Caco-2 (cell line): ENCODE results near the gene RALGAPB. TPM values are rescaled to one million over a fixed set of nuclear protein-coding genes. Genes with fewer than 3 reads are reported as not detected.
"Not testable (repeated sequence)": the region's sequence is repeated elsewhere in the genome, so short reads cannot be mapped to it uniquely, and the experiment has no call there.

Experiments
- BruUV-seq: library from RNA; stranded (reverse); fragments of 400-500 nt; replicated peaks from 2 replicates; lab custom pipeline; 2021; lab: Mats Ljungman, UMichigan
- CTCF ChIA-PET: fragments of 300-600 bp; sonication (Branson Sonifier 250); formaldehyde crosslinking; loops from one replicate; lab custom pipeline; 2022; ENCODE audit warnings: antibody characterized with exemption; lab: Charles Lee
- POLR2A ChIA-PET: fragments of 300-600 bp; sonication (Branson Sonifier 250); formaldehyde crosslinking; loops from one replicate; lab custom pipeline; 2022; ENCODE audit warnings: antibody characterized with exemption; lab: Charles Lee
- DNase-seq, 2 experiments: peaks; one replicate each; pipeline versions ENCODE4 v3.0.0 to v3.0.0-alpha.2; 2020 to 2022
- H3K27me3 ChIP-seq: replicated peaks from 2 replicates; pipeline ENCODE4 v1.6.0; 2011; ENCODE audit warnings: low read length; ENCODE audit not compliant: control insufficient read depth, insufficient read depth
- H3K36me3 ChIP-seq: 2 replicates; pipeline ENCODE4 v1.5.1; 2011; ENCODE audit warnings: low read length; ENCODE audit not compliant: control insufficient read depth, insufficient read depth
- H3K4me1 ChIP-seq: fragments of 250-450 bp; sonication (Bioruptor Pico); 2 replicates; pipeline ENCODE4 v1.5.1; 2020; ENCODE audit warnings: mild to moderate bottlenecking
- H3K4me3 ChIP-seq: 2 replicates; pipeline ENCODE4 v1.5.1; 2011; ENCODE audit warnings: low read depth, mild to moderate bottlenecking, control low read depth, low read length
- H3K9me3 ChIP-seq: fragments of 250-450 bp; sonication (Bioruptor Pico); 2 replicates; pipeline ENCODE4 v1.5.1; 2020; ENCODE audit warnings: mild to moderate bottlenecking, moderate library complexity
- H3K27ac Mint-ChIP-seq: one replicate; pipeline ENCODE4 v1.8.0; 2022; ENCODE audit warnings: mixed read lengths; ENCODE audit not compliant: unreplicated experiment
- H3K27me3 Mint-ChIP-seq: one replicate; pipeline ENCODE4 v1.8.0; 2022; ENCODE audit warnings: mixed read lengths; ENCODE audit not compliant: insufficient read depth, unreplicated experiment
- H3K36me3 Mint-ChIP-seq: one replicate; pipeline ENCODE4 v1.8.0; 2022; ENCODE audit warnings: mild to moderate bottlenecking, mixed read lengths; ENCODE audit not compliant: insufficient read depth, unreplicated experiment
- H3K4me1 Mint-ChIP-seq: one replicate; pipeline ENCODE4 v1.8.0; 2022; ENCODE audit warnings: low read depth, mixed read lengths; ENCODE audit not compliant: unreplicated experiment
- H3K4me3 Mint-ChIP-seq: one replicate; pipeline ENCODE4 v1.8.0; 2022; ENCODE audit warnings: mild to moderate bottlenecking, moderate library complexity, mixed read lengths; ENCODE audit not compliant: unreplicated experiment
- H3K9me3 Mint-ChIP-seq: one replicate; pipeline ENCODE4 v1.8.0; 2022; ENCODE audit warnings: mixed read lengths; ENCODE audit not compliant: unreplicated experiment
- intact Hi-C: fragments of 100-400 bp; cut with micrococcal nuclease; formaldehyde crosslinking; loops from one replicate; pipeline ENCODE4 v1.10.0; 2022; ENCODE audit not compliant: unreplicated experiment
- total RNA-seq: library from RNA; stranded (reverse); gene quantifications from 2 replicates; pipeline ENCODE4 v1.2.3, GENCODE V29; 2022
- TF ChIP-seq, protein P1 (sequence below), 2 experiments: fragments of 200-600 bp in 1 of 2; IDR thresholded peaks; 1 replicate in 1 of 2; 2 replicates in 1 of 2; pipeline versions ENCODE4 v1.5.1 to v1.8.0; 2011 to 2022; ENCODE audit warnings: antibody characterized with exemption in 1 of 2, control low read depth in 1 of 2, inconsistent platforms in 1 of 2, low read depth in 1 of 2, low read length in 1 of 2, mild to moderate bottlenecking in 1 of 2, moderate library complexity in 1 of 2; ENCODE audit not compliant: insufficient read depth in 1 of 2, severe bottlenecking in 1 of 2, unreplicated experiment in 1 of 2

Gene RALGAPB
- total RNA-seq, 1 experiment from 2014 or later: 69.1 TPM

- no peaks in the 10 kb centered on the region for H3K4me1 Mint-ChIP-seq
- H3K36me3 Mint-ChIP-seq: peaks cover 14% of the 10 kb centered on the region
- CTCF ChIA-PET: interaction anchor here (0.6 to 2.5 kb wide), 4 partner anchors 18 to 1908 kb away, joined by 3 to 15 read pairs (median 8); partner anchors contain the start of gene RALGAPB
Measured at GRCh38 chr20:38454556-38455473, 17.8 kb upstream of the RALGAPB start.

DNA sequence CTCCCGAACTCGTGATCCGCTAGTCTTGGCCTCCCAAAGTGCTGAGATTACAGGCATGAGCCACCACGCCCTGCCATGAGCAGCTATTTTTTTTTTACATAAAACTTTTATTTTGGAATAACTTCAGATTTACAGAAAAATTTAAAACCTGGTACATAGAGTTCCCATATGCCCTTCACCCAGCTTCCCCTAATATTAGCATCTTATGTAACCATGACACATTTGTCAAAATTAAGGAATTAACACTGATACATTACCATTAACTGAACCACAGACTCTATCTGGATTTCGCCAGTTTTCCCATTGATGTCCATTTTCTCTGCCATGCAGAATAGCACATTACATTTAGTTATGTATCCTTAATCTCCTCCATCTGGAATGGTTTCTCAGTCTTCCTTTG, 14.3 kb upstream of the RALGAPB start:
- DNase-seq: peak in 1 of 2 experiments; percentile 20
- Mint-ChIP-seq H3K9me3 (no peaks in the 10 kb centered on the region), H3K27ac (no peak overlapping the region), H3K4me3 (no peak overlapping the region), H3K36me3 (no peaks in the 10 kb centered on the region), H3K4me1 (peaks cover 9% of the 10 kb centered on the region), H3K27me3 (peaks cover 4% of the 10 kb centered on the region)
- intact Hi-C loops: no loop called here
- H3K4me1 ChIP-seq: peaks cover 6% of the 10 kb centered on the region
- BruUV-seq: no TSS peak
- H3K4me3 ChIP-seq: no peak overlapping the region
- no peaks in the 10 kb centered on the region for H3K27me3 ChIP-seq
- TF ChIP-seq, protein P1, sequence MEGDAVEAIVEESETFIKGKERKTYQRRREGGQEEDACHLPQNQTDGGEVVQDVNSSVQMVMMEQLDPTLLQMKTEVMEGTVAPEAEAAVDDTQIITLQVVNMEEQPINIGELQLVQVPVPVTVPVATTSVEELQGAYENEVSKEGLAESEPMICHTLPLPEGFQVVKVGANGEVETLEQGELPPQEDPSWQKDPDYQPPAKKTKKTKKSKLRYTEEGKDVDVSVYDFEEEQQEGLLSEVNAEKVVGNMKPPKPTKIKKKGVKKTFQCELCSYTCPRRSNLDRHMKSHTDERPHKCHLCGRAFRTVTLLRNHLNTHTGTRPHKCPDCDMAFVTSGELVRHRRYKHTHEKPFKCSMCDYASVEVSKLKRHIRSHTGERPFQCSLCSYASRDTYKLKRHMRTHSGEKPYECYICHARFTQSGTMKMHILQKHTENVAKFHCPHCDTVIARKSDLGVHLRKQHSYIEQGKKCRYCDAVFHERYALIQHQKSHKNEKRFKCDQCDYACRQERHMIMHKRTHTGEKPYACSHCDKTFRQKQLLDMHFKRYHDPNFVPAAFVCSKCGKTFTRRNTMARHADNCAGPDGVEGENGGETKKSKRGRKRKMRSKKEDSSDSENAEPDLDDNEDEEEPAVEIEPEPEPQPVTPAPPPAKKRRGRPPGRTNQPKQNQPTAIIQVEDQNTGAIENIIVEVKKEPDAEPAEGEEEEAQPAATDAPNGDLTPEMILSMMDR (IDR thresholded peaks at IDR 0.05; ENCODE audit: insufficient read depth in 1 of 2, low read depth in 1 of 2, low read length in 1 of 2, severe bottlenecking in 1 of 2, unreplicated experiment in 1 of 2): no peak
- H3K36me3 ChIP-seq: no peaks in the 10 kb centered on the region
- H3K9me3 ChIP-seq: no peaks in the 10 kb centered on the region
- CTCF ChIA-PET: interaction anchor here (1.2 to 1.7 kb wide), 2 partner anchors 12 to 23 kb away, joined by 3 to 4 read pairs; partner anchors contain the start of gene SNHG17
- POLR2A ChIA-PET: interaction anchor here (1.0 kb wide), 1 partner anchor 14 kb away, joined by 4 read pairs; no protein-coding TSS in a partner anchor

More at GRCh38 chr20:38454556-38455473, 17.8 kb upstream of the RALGAPB start:
- intact Hi-C loops: no loop called here
- H3K4me1 ChIP-seq: no peaks in the 10 kb centered on the region
- POLR2A ChIA-PET: no interaction called here
- peaks cover 4% of the 10 kb centered on the region for H3K27me3 Mint-ChIP-seq
- peak in 1 of 2 experiments; percentile 21 for DNase-seq
- no TSS peak for BruUV-seq
- H3K4me3 Mint-ChIP-seq: no peak overlapping the region
- H3K36me3 ChIP-seq: no peaks in the 10 kb centered on the region; the same call in 1 of the 2 replicates
- H3K27ac Mint-ChIP-seq: no peak overlapping the region
- H3K27me3 ChIP-seq: no peaks in the 10 kb centered on the region
- TF ChIP-seq, protein P1 (IDR thresholded peaks at IDR 0.05; ENCODE audit: insufficient read depth in 1 of 2, low read depth in 1 of 2, low read length in 1 of 2, severe bottlenecking in 1 of 2, unreplicated experiment in 1 of 2): no peak
- no peaks in the 10 kb centered on the region for H3K9me3 ChIP-seq
- H3K9me3 Mint-ChIP-seq: no peaks in the 10 kb centered on the region
- no peak overlapping the region for H3K4me3 ChIP-seq

DNA sequence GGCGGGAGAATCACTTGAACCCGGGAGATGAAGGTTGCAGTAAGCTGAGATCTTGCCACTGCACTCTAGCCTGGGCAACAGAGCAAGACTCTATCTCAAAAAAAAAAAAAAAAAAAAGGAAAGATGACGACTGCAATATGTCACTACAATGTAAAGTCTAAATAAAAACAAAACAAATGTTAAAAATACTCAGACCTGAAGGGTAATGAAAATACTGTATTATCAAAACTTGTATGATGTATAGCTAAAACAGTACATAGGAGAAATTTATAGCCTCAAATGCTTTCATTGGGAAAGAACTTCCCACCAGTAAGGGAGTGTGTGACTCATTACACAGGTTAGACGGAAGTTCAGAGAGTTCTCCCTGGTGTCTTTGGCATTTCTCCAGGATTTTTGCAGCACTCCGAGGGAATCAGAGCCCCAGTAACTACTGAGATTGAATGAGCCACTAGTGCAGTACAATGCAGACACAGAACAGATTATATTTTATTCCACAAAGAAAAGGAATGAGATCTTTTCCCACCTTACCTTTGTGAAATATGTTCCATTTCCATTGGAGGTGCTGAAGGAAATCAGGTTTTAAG, 12.5 kb upstream of the RALGAPB start:
- POLR2A ChIA-PET: interaction anchor here (1.2 kb wide), 1 partner anchor 13 kb away, joined by 7 read pairs; the partner anchor contains the start of gene RALGAPB
- BruUV-seq: no TSS peak

GRCh38 chr20:38460631-38461030, 12.0 kb upstream of the RALGAPB start:
- intact Hi-C loops, DNase-seq, H3K9me3 ChIP-seq, H3K4me3 ChIP-seq, H3K9me3 Mint-ChIP-seq, H3K4me1 Mint-ChIP-seq, H3K4me1 ChIP-seq, H3K36me3 ChIP-seq, H3K27me3 ChIP-seq, BruUV-seq, H3K27me3 Mint-ChIP-seq, H3K36me3 Mint-ChIP-seq: not testable (repeated sequence)
- peak overlapping the region; percentile 20 for H3K4me3 Mint-ChIP-seq
- H3K27ac Mint-ChIP-seq: peak overlapping the region; percentile 48
- CTCF ChIA-PET: interaction anchor here (0.7 to 1.2 kb wide), 2 partner anchors 12 to 462 kb away, joined by 3 to 4 read pairs; partner anchors contain the start of gene RALGAPB
- POLR2A ChIA-PET: interaction anchor here (1.2 kb wide), 1 partner anchor 12 kb away, joined by 7 read pairs; the partner anchor contains the start of gene RALGAPB

More for the DNA sequence above, 12.5 kb upstream of the RALGAPB start:
- Histone ChIP-seq H3K4me1 (peaks cover 6% of the 10 kb centered on the region), H3K4me3 (no peak overlapping the region; the same call in 1 of the 2 replicates), H3K36me3 (no peaks in the 10 kb centered on the region), H3K27me3 (no peaks in the 10 kb centered on the region), H3K9me3 (no peaks in the 10 kb centered on the region)
- Mint-ChIP-seq H3K27me3 (peaks cover 4% of the 10 kb centered on the region), H3K9me3 (no peaks in the 10 kb centered on the region), H3K4me1 (peaks cover 9% of the 10 kb centered on the region), H3K4me3 (peak overlapping the region; percentile 20), H3K36me3 (no peaks in the 10 kb centered on the region), H3K27ac (peak overlapping the region; percentile 48)
- TF ChIP-seq, protein P1 (IDR thresholded peaks at IDR 0.05; ENCODE audit: insufficient read depth in 1 of 2, low read depth in 1 of 2, low read length in 1 of 2, severe bottlenecking in 1 of 2, unreplicated experiment in 1 of 2): no peak
- intact Hi-C loops: no loop called here
- CTCF ChIA-PET: interaction anchor here (0.7 to 1.2 kb wide), 2 partner anchors 13 to 461 kb away, joined by 3 to 4 read pairs; partner anchors contain the start of gene RALGAPB
- DNase-seq: peak in 1 of 2 experiments; percentile 47
